Measurements from ENCODE around the gene ATP8B3. TPM values are rescaled to one million over a fixed set of nuclear protein-coding genes. Genes with fewer than 3 reads are reported as not detected.

ATP8B3 gene
- 2.4 and 4.2 TPM in 2 replicates for total RNA-seq

- DNase-seq (ENCODE audit: low read depth), result no peak
Measured at GRCh38 chr19:1811942-1812425, at the start of gene ATP8B3. Gene ATP8B3, minus strand, starts transcription at chr19:1812276. Its CDS starts 540 bp downstream, at chr19:1811736.

- DNase-seq (ENCODE audit: low read depth), result no peak
Measured at GRCh38 chr19:1861599-1862031, 49.5 kb upstream of the ATP8B3 start.

- DNase-seq (ENCODE audit: low read depth), result no peak
Measured at GRCh38 chr19:1860821-1861598, 48.9 kb upstream of the ATP8B3 start.

- DNase-seq (ENCODE audit: low read depth), result peak; percentile 75
Measured at GRCh38 chr19:1860042-1860775, 48.1 kb upstream of the ATP8B3 start.

- no peak for DNase-seq (ENCODE audit: low read depth)
Measured at GRCh38 chr19:1859331-1859781, 47.3 kb upstream of the ATP8B3 start.

GRCh38 chr19:1858412-1859081 is 46.5 kb upstream of the ATP8B3 start:
- no peak for DNase-seq (ENCODE audit: low read depth)

GRCh38 chr19:1857648-1858326 is 45.7 kb upstream of the ATP8B3 start:
- DNase-seq (ENCODE audit: low read depth), result no peak

- DNase-seq (ENCODE audit: low read depth), result peak; percentile 77
Measured at GRCh38 chr19:1856698-1857603, 44.9 kb upstream of the ATP8B3 start.

- no peak for DNase-seq (ENCODE audit: low read depth)
Measured at GRCh38 chr19:1856345-1856697, 44.2 kb upstream of the ATP8B3 start.

- no peak for DNase-seq (ENCODE audit: low read depth)
Measured at GRCh38 chr19:1855828-1856255, 43.8 kb upstream of the ATP8B3 start.

GRCh38 chr19:1855040-1855827 is 43.2 kb upstream of the ATP8B3 start:
- DNase-seq (ENCODE audit: low read depth), result no peak

GRCh38 chr19:1854542-1855039 is 42.5 kb upstream of the ATP8B3 start:
- DNase-seq (ENCODE audit: low read depth), result no peak

- no peak for DNase-seq (ENCODE audit: low read depth)
Measured at GRCh38 chr19:1854039-1854541, 42.0 kb upstream of the ATP8B3 start.

GRCh38 chr19:1853295-1854038 is 41.4 kb upstream of the ATP8B3 start:
- peak; percentile 54 for DNase-seq (ENCODE audit: low read depth)

- DNase-seq (ENCODE audit: low read depth), result no peak
Measured at GRCh38 chr19:1852581-1853128, 40.6 kb upstream of the ATP8B3 start.

- no peak for DNase-seq (ENCODE audit: low read depth)
Measured at GRCh38 chr19:1851654-1852580, 39.8 kb upstream of the ATP8B3 start.

All from renal cortical epithelial cell (primary cell).